Tibial nerve (tissue), 4 donors: ENCODE data around the gene ENTPD3.

ENCODE experiments used
- EP300 ChIP-seq, 2 donors: sonication (generic); formaldehyde crosslinking; IDR thresholded peaks; one replicate each; pipeline ENCODE4 v1.6.1; 2017; ENCODE audit warnings: antibody characterized with exemption in 2 of 2, mild to moderate bottlenecking in 1 of 2
- POLR2A ChIP-seq, 2 donors: fragments of 450-650 bp; IDR thresholded peaks; one replicate each; pipeline ENCODE4 v1.6.1; 2017; ENCODE audit warnings: antibody characterized with exemption in 2 of 2, mild to moderate bottlenecking in 2 of 2, moderate library complexity in 2 of 2
- TF ChIP-seq, protein P1 (sequence below), 5 experiments: fragments of 200-600 bp in 3 of 5; fragments of 450-650 bp in 2 of 5; sonication (generic) in 3 of 5; IDR thresholded peaks; one replicate each; pipeline ENCODE4 v1.5.1; 2016 to 2019; ENCODE audit warnings: antibody characterized with exemption in 5 of 5, mild to moderate bottlenecking in 3 of 5, moderate library complexity in 2 of 5

- TF ChIP-seq, protein P1, sequence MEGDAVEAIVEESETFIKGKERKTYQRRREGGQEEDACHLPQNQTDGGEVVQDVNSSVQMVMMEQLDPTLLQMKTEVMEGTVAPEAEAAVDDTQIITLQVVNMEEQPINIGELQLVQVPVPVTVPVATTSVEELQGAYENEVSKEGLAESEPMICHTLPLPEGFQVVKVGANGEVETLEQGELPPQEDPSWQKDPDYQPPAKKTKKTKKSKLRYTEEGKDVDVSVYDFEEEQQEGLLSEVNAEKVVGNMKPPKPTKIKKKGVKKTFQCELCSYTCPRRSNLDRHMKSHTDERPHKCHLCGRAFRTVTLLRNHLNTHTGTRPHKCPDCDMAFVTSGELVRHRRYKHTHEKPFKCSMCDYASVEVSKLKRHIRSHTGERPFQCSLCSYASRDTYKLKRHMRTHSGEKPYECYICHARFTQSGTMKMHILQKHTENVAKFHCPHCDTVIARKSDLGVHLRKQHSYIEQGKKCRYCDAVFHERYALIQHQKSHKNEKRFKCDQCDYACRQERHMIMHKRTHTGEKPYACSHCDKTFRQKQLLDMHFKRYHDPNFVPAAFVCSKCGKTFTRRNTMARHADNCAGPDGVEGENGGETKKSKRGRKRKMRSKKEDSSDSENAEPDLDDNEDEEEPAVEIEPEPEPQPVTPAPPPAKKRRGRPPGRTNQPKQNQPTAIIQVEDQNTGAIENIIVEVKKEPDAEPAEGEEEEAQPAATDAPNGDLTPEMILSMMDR (IDR thresholded peaks at IDR 0.05) = no peak
- TF ChIP-seq EP300 (IDR thresholded peaks at IDR 0.05) (no peak), POLR2A (IDR thresholded peaks at IDR 0.05) (no peak)
Measured at GRCh38 chr3:40358454-40358853, 28.5 kb upstream of the ENTPD3 start.
